GM21717 (cell line): ENCODE results near the gene TGM4.
A peak's percentile ranks its signal among the peaks of the same experiment; 100 is the strongest.
"Not testable (repeated sequence)": the region's sequence is repeated elsewhere in the genome, so short reads cannot be mapped to it uniquely, and the experiment has no call there.

Source experiments
- ATAC-seq: cut with Tn5 transposase; IDR thresholded peaks from one replicate; pipeline ENCODE4 v1.9.1; 2021; ENCODE audit warnings: mild to moderate bottlenecking, moderate library complexity; ENCODE audit not compliant: unreplicated experiment

Gene TGM4

GRCh38 chr3:44949770-44950169 is 75.4 kb downstream of the TGM4 start:
- not testable (repeated sequence) for ATAC-seq

- ATAC-seq: no peak
Observed at GRCh38 chr3:44950275-44950734, 75.9 kb downstream of the TGM4 start.

GRCh38 chr3:44952689-44953088 is 78.3 kb downstream of the TGM4 start:
- no peak for ATAC-seq

GRCh38 chr3:44954304-44954703 is 79.9 kb downstream of the TGM4 start:
- no peak for ATAC-seq

GRCh38 chr3:44954962-44955361 is 80.6 kb downstream of the TGM4 start:
- ATAC-seq: peak; percentile 70

GRCh38 chr3:44955917-44956316 is 81.5 kb downstream of the TGM4 start:
- ATAC-seq: no peak

- ATAC-seq: no peak
Observed at GRCh38 chr3:44957986-44958385, 83.6 kb downstream of the TGM4 start.

GRCh38 chr3:44958386-44958785 is 84.0 kb downstream of the TGM4 start:
- no peak for ATAC-seq

- ATAC-seq: no peak
Observed at GRCh38 chr3:44960387-44961026, 86.1 kb downstream of the TGM4 start.

- ATAC-seq: no peak
Observed at GRCh38 chr3:44961888-44962287, 87.5 kb downstream of the TGM4 start.

GRCh38 chr3:44962621-44963393 is 88.4 kb downstream of the TGM4 start:
- no peak for ATAC-seq

- ATAC-seq: no peak
Observed at GRCh38 chr3:44963571-44964325, 89.3 kb downstream of the TGM4 start.
